GM10266 (cell line): ENCODE data around the gene COL20A1.

Source experiments
- DNase-seq: peaks from one replicate; pipeline ENCODE4 v3.0.0; 2012; ENCODE audit errors: extremely low spot score
- CTCF ChIP-seq: IDR thresholded peaks from 2 replicates; pipeline ENCODE4 v1.5.1; 2012; ENCODE audit warnings: mild to moderate bottlenecking, low read depth; ENCODE audit not compliant: control insufficient read depth, insufficient read depth; ENCODE audit errors: missing control alignments

Gene COL20A1

GRCh38 chr20:63274381-63275228, 18.4 kb upstream of the COL20A1 start:
- TF ChIP-seq CTCF, result no peak
- no peak for DNase-seq

GRCh38 chr20:63275825-63276224, 17.2 kb upstream of the COL20A1 start:
- DNase-seq, result no peak
- no peak for TF ChIP-seq CTCF

GRCh38 chr20:63276956-63277355, 16.0 kb upstream of the COL20A1 start:
- no peak for TF ChIP-seq CTCF
- DNase-seq, result no peak

- TF ChIP-seq CTCF, result no peak
- DNase-seq, result no peak
Measured at GRCh38 chr20:63277466-63278272, 15.3 kb upstream of the COL20A1 start.

- DNase-seq, result no peak
- no peak for TF ChIP-seq CTCF
Measured at GRCh38 chr20:63278661-63279060, 14.3 kb upstream of the COL20A1 start.

DNA sequence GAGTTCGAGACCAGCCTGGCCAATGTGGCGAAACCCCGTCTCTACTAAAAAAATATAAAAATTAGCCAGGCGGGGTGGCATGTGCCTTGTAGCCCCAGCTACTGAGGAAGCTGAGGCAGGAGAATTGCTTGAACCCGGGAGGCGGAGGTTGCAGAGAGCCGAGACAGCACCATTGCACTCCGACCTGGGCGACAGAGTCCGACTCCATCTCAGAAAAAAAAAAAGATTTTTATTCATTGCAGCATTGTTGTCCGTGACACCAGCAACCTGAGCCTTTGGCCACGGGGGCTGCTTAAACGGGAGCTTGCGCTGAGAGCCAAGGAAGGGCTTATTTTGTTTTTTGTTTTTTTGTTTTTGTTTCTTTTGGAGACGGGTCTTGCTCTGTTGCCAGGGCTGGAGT, 13.1 kb upstream of the COL20A1 start:
- no peak for TF ChIP-seq CTCF
- DNase-seq, result no peak

DNA sequence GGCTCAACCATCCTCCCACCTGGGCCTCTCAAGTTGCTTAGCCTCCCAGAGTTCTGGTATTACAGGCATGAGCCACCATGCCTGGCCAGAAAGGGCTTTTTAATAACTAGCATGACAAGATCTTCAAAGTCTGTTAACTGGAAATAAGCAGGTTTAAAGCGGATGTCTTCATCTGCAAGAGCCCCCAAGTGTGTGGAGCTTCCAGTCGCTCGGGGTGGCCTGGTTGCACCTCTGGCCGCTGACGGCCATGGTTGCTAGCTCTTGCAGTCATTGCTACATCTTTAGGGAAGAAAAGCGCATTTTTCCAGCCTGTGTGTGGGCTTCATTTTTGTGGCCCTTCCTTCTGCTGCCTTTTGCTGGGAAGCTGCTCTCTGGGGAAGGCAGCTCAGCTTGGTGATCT, 12.6 kb upstream of the COL20A1 start:
- no peak for DNase-seq
- TF ChIP-seq CTCF, result no peak
